IMR-90 (cell line): Measurements from ENCODE around the gene KDM5B. TPM values are rescaled to one million over a fixed set of nuclear protein-coding genes. Genes with fewer than 3 reads are reported as not detected.

Experiments used
- ATAC-seq: fragments of 200-7000 bp; cut with Tn5 transposase; 2 replicates; pipeline ENCODE4 v1.9.1; 2020; ENCODE audit warnings: low read depth, mild to moderate bottlenecking, moderate library complexity
- BruUV-seq: library from RNA; stranded (reverse); fragments of 400-500 nt; replicated peaks from 2 replicates; lab custom pipeline; 2021; lab: Mats Ljungman, UMichigan
- CTCF ChIA-PET: fragments of 300-600 bp; formaldehyde crosslinking; extraction: SDS; loops from one replicate; lab custom pipeline; 2021; ENCODE audit warnings: antibody characterized with exemption; lab: Yijun Ruan, JAX
- POLR2A ChIA-PET: fragments of 300-600 bp; sonication (Branson Sonifier 250); formaldehyde crosslinking; loops from one replicate; lab custom pipeline; 2022; ENCODE audit warnings: antibody characterized with exemption; ENCODE audit not compliant: unreplicated experiment; lab: Charles Lee
- DNase-seq: peaks from one replicate; pipeline ENCODE4 v3.0.0; 2013
- H2AFZ ChIP-seq: replicated peaks from 2 replicates; pipeline ENCODE3; 2013; ENCODE audit warnings: low read length, mild to moderate bottlenecking; ENCODE audit not compliant: poor library complexity
- H2AK5ac ChIP-seq: 2 replicates; pipeline ENCODE4 v1.6.1; 2013; ENCODE audit warnings: low read depth, low read length, inconsistent platforms
- H2AK9ac ChIP-seq: replicated peaks from 2 replicates; pipeline ENCODE3; 2013; ENCODE audit warnings: mild to moderate bottlenecking, low read depth, low read length, moderate library complexity; ENCODE audit not compliant: poor library complexity
- H2BK120ac ChIP-seq: 2 replicates; pipeline ENCODE4 v1.6.1; 2013; ENCODE audit warnings: low read depth, low read length, inconsistent platforms
- H2BK15ac ChIP-seq: 3 replicates; pipeline ENCODE4 v1.6.1; 2013; ENCODE audit warnings: low read depth, low read length, inconsistent platforms
- H2BK20ac ChIP-seq: 2 replicates; pipeline ENCODE4 v1.6.1; 2013; ENCODE audit warnings: low read depth, mild to moderate bottlenecking, inconsistent platforms, low read length, moderate library complexity
- H2BK5ac ChIP-seq: 2 replicates; pipeline ENCODE4 v1.6.1; 2013; ENCODE audit warnings: mild to moderate bottlenecking, low read depth, low read length, inconsistent platforms; ENCODE audit not compliant: poor library complexity, severe bottlenecking
- H3K14ac ChIP-seq: replicated peaks from 2 replicates; pipeline ENCODE4 v1.6.1; 2013; ENCODE audit warnings: low read depth, low read length, inconsistent platforms
- H3K18ac ChIP-seq: 2 replicates; pipeline ENCODE4 v1.6.1; 2013; ENCODE audit warnings: low read depth, low read length, control low read depth
- H3K23ac ChIP-seq: 2 replicates; pipeline ENCODE4 v1.6.1; 2013; ENCODE audit warnings: low read depth, low read length, inconsistent platforms
- H3K27ac ChIP-seq: 2 replicates; pipeline ENCODE4 v1.5.1; 2013; ENCODE audit warnings: mild to moderate bottlenecking, control low read depth, low read length; ENCODE audit not compliant: insufficient read depth
- H3K27me3 ChIP-seq: 2 replicates; pipeline ENCODE4 v1.6.1; 2013; ENCODE audit warnings: low read length; ENCODE audit not compliant: control insufficient read depth, insufficient read depth
- H3K36me3 ChIP-seq: 2 replicates; pipeline ENCODE4 v1.6.1; 2013; ENCODE audit warnings: low read length, mixed read lengths; ENCODE audit not compliant: control insufficient read depth, insufficient read depth
- H3K4ac ChIP-seq: 2 replicates; pipeline ENCODE4 v1.6.1; 2013; ENCODE audit warnings: low read depth, low read length, inconsistent platforms
- H3K4me1 ChIP-seq: 2 replicates; pipeline ENCODE4 v1.6.1; 2013; ENCODE audit warnings: low read length, mixed read lengths; ENCODE audit not compliant: control insufficient read depth, insufficient read depth
- H3K4me2 ChIP-seq: 2 replicates; pipeline ENCODE4 v1.6.1; 2013; ENCODE audit warnings: low read depth, mild to moderate bottlenecking, control low read depth, low read length, moderate library complexity
- H3K4me3 ChIP-seq: 2 replicates; pipeline ENCODE4 v1.5.1; 2013; ENCODE audit warnings: low read depth, mild to moderate bottlenecking, control low read depth, low read length, moderate library complexity; ENCODE audit not compliant: insufficient read depth
- H3K56ac ChIP-seq: 2 replicates; pipeline ENCODE4 v1.6.1; 2013; ENCODE audit warnings: low read length, inconsistent platforms; ENCODE audit not compliant: insufficient read depth; ENCODE audit errors: extremely low read depth
- H3K79me1 ChIP-seq, 2 experiments: 2 replicates each; pipeline ENCODE4 v1.6.1; 2013; ENCODE audit warnings: low read length in 2 of 2, inconsistent platforms in 1 of 2, low read depth in 1 of 2
- H3K9ac ChIP-seq: 2 replicates; pipeline ENCODE4 v1.6.1; 2013; ENCODE audit warnings: low read depth, low read length, control low read depth
- H3K9me1 ChIP-seq: 2 replicates; pipeline ENCODE4 v1.6.1; 2013; ENCODE audit warnings: low read length, inconsistent platforms; ENCODE audit not compliant: insufficient read depth
- H3K9me3 ChIP-seq: 2 replicates; pipeline ENCODE4 v1.6.1; 2013; ENCODE audit warnings: low read length; ENCODE audit not compliant: control insufficient read depth, insufficient read depth
- H4K20me1 ChIP-seq: 2 replicates; pipeline ENCODE4 v1.6.1; 2013; ENCODE audit warnings: low read length, inconsistent platforms; ENCODE audit not compliant: insufficient read depth
- H4K5ac ChIP-seq: 2 replicates; pipeline ENCODE4 v1.6.1; 2013; ENCODE audit warnings: mild to moderate bottlenecking, low read depth, low read length, control low read depth
- H4K8ac ChIP-seq, 2 experiments: 2 replicates each; pipeline ENCODE4 v1.6.1; 2013; ENCODE audit warnings: low read depth in 2 of 2, low read length in 2 of 2, control low read depth in 1 of 2, inconsistent platforms in 1 of 2
- H4K91ac ChIP-seq: 2 replicates; pipeline ENCODE4 v1.6.1; 2013; ENCODE audit warnings: low read depth, low read length, inconsistent platforms; ENCODE audit not compliant: insufficient read depth
- CEBPB ChIP-seq: IDR thresholded peaks from 2 replicates; pipeline ENCODE4 v1.6.1; 2012; ENCODE audit warnings: low read depth, low read length, improper control_type of control experiment
- POLR2A ChIP-seq: IDR thresholded peaks from 2 replicates; pipeline ENCODE4 v1.6.1; 2012; ENCODE audit warnings: mild to moderate bottlenecking, low read depth, low read length
- WGBS, 2 experiments: methylation state at CpG; one replicate each; pipeline versions ENCODE4 v1.1.5 to v1.1.7; 2013; ENCODE audit warnings: missing lambda C conversion rate in 2 of 2; ENCODE audit not compliant: insufficient read length in 1 of 2; ENCODE audit errors: extremely low coverage in 2 of 2; 5-methylcytosine and 5-hydroxymethylcytosine counted together
- dilution Hi-C: fragments of 300-500 bp; cut with HindIII; formaldehyde crosslinking; loops from one replicate; pipeline ENCODE4 v1.14.3; 2018; ENCODE audit warnings: low sequenced_read_pairs; ENCODE audit not compliant: unreplicated experiment
- in situ Hi-C: fragments of 300-500 bp; cut with MboI; formaldehyde crosslinking; loops from 3 replicates; pipeline ENCODE4 v1.14.3; 2019; ENCODE audit warnings: low sequenced_read_pairs, inconsistent platforms, mixed read lengths
- intact Hi-C: fragments of 100-400 bp; cut with micrococcal nuclease; formaldehyde crosslinking; loops from 2 replicates; pipeline ENCODE4 v1.10.0; 2022
- polyA plus RNA-seq, 3 experiments: library from polyadenylated mRNA; depleted of rRNA; stranded (reverse); fragments of >200 nt; gene quantifications; 2 replicates each; pipeline ENCODE4 v1.2.3, GENCODE V29; 2012; ENCODE audit warnings: low replicate concordance in 1 of 3
- total RNA-seq: library from RNA; depleted of rRNA; stranded (reverse); fragments of >200 nt; gene quantifications from 2 replicates; pipeline ENCODE4 v1.2.3, GENCODE V29; 2012

The KDM5B gene
- total and polyA plus RNA-seq, 2 of the 4 experiments (the other 2 are of a cell fraction), result 28.8 to 82.1 TPM

DNA sequence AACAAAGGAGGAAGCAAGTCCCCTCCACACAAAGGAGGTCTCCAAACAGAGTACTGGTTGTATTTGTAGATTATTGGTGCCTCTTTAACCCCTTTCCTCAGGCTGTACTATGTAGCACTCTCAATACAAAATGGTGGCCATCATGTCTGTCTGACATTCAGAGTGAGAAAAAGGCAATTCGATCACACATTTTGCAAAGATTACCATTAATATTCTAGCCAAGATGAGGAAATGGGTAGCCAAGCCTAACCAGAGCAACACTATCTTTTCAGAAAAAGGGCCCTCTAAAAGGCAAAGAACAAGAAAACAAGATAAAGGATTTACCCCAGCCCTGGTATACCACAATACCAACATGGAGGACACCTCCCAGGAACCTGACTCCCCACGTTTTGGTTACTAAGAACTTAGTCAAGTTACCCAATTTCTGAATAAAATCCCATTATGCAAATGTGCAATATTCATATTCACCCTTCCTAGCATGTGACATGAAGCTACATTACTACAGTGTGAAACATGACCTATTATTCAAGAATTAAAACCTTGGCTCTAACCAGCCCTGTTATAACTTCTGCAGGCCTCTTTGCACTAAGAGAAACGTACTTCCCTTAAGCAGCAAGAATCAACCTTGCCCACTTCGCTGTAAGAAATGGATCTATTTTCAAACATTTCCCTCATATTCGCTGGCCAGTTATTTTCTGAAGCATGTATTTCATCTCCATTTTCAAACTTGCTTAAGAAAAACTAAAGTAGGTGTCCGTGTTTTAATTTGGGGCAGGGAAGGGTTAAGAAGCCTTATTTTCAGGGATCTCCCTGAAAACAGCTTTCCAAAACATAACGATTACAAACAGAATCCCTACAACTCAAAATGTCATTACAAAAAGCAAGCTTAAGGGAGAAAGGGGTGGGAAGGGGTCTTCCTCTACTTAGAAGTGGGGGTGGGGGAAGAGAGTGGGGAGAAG lies 2.1 kb downstream of the KDM5B start:
- Histone ChIP-seq H3K14ac (peak overlapping the region; percentile 88), H3K4me3 (peak overlapping the region; percentile 100), H3K79me1 (peaks cover 0 to 56% of the 10 kb centered on the region in 2 experiments; a peak in 2 of 4 replicates), H3K56ac (peak overlapping the region; percentile 54; the same call in 1 of the 2 replicates), H3K36me3 (no peaks in the 10 kb centered on the region), H3K27ac (peak overlapping the region; percentile 86), H3K27me3 (no peaks in the 10 kb centered on the region), H4K5ac (peak overlapping the region; percentile 67), H3K9me1 (peaks cover 4% of the 10 kb centered on the region; the same call in 1 of the 2 replicates), H2BK15ac (no peak overlapping the region), H3K18ac (peak overlapping the region; percentile 10), H3K4me2 (peak overlapping the region; percentile 99), H3K23ac (peak overlapping the region; percentile 94), H3K4ac (peak overlapping the region; percentile 93), H4K91ac (no peak overlapping the region), H3K9me3 (no peaks in the 10 kb centered on the region), H2BK20ac (no peak overlapping the region), H2AK5ac (peak overlapping the region; percentile 84), H4K20me1 (peaks cover 56% of the 10 kb centered on the region), H2BK5ac (peak overlapping the region; percentile 94), H3K4me1 (peaks cover 9% of the 10 kb centered on the region), H3K9ac (peak overlapping the region; percentile 97), H2AFZ (peak overlapping the region; percentile 89), H2BK120ac (no peak overlapping the region), H4K8ac (peak overlapping the region; percentile 25 to 67; a peak in 2 of 4 replicates), H2AK9ac (peak overlapping the region; percentile 94)
- dilution Hi-C loops (no loop called here), in situ Hi-C loops (no loop called here), intact Hi-C loops (loop anchor here (5.0 kb wide), 1 partner anchor 39 kb away; no protein-coding TSS in a partner anchor)
- ATAC-seq (no peak), DNase-seq (peak; percentile 12)
- 40% methylated on average over 1 of the region's 7 CpGs; no CpG with 5 or more reads in 1 of the 2 experiments for WGBS, 2 experiments
- BruUV-seq, result TSS peak; percentile 19
- POLR2A ChIA-PET, result no interaction called here
- TF ChIP-seq CEBPB, result no peak
- no peak for TF ChIP-seq POLR2A
- CTCF ChIA-PET, result no interaction called here
